NCI-H146 treated with DMSO at 0.1 percent for 48 hours (cell line): ENCODE data around the gene IL22RA1.

Source experiments
- DNase-seq: peaks from one replicate; lab custom pipeline; 2025; ENCODE audit not compliant: unreplicated experiment; lab: John Stamatoyannopoulos, UW

Gene IL22RA1

DNA sequence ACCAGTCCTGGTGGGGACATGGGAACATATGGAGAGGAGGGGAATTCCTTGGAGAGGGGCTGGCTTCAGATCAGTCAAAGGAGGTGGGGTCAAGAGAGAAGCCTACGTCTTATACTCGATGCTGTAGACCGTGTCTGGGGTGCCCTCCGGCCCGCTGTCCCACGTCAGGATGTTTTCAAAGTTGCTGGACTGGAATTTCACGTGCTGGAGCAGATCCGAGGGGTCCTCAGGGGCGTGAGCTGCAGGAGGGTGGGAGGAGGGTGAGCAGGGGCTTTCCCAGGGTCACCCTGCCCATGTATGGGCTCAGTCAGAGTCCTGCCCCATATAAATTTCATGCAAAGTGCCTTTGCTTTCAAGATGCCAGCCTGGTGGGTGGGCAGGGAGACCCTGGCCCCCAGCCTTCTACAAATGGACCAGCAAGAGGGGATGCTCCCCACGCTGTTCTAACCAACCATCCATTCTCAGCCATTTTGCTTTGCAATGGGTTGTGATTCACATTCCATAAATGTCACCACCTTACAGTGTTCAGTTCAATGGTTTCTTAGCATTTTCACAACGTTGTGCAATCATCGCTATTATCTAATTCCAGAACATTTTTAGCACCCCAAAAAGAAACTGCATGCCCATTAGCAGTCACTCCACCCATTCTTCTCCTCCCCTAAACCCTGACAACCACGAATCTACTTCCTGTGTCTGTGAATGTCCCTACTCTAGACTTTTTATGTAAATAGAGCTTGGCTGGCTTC is 4.3 kb downstream of the IL22RA1 start:
- DNase-seq, result no peak

DNA sequence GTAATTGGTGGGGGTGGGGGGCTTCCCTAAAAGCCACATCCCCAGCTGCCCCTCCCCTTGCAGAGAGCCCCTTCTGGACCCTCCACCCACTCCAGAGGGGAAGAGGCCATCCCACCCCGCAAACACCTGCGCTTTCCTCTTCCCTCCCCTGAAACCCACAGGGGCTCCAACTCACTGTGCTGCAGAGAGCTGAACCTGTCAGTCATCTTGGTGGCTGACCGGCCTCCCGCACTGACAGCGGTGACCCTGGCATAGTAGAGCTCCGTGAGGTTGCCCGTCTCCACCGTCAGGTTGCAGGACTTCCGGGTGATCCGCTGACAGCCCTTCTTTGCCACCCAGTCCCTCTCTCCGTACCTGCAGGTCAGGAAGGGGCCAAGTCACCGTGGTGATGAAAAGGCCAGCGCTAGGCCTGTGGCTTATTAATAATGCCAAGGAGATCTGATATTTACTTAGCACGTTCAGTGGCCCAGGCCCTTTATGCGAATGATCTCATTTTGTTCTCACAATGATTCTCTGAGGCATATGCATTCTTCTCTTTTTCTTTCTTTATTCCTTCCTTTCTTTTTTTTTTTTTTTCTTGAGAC is 5.9 kb downstream of the IL22RA1 start:
- DNase-seq, result no peak

DNA sequence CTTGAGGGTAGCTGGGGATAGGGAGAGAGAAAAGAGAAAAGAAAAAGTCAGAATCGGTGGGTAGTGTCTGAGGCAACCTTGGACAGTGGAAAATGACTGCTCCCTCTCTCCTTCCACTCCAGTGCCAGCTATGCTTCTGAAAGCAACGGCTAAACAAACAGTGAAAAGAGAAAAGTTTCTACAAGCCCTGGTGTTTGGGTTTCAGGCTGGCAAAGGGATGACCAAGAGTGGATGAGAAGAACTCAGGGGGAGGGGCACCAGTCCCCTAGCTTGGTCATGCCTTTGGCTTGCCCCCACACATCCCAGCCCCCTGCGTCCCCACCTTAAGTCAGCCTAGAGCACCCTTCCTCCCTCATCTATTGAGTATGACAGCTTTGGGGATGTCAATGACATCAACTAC is 8.6 kb downstream of the IL22RA1 start:
- DNase-seq, result no peak

DNA sequence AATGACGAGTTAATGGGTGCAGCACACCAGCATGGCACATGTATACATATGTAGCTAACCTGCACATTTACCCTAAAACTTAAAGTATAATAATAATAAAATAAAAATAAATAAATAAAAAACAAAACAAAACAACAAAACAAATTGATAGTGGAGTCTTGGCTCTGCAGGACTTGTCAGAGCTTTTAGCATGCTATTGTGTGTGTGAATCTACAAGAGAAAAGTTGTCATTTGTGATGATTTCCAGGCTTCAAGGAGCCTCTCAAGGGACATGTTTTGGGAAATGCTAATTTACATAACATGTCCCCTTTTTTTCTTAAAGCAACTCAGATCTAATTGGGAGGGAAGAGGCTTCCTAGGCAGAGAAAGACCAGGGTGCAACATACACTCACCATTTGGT is 9.1 kb downstream of the IL22RA1 start:
- DNase-seq, result no peak

DNA sequence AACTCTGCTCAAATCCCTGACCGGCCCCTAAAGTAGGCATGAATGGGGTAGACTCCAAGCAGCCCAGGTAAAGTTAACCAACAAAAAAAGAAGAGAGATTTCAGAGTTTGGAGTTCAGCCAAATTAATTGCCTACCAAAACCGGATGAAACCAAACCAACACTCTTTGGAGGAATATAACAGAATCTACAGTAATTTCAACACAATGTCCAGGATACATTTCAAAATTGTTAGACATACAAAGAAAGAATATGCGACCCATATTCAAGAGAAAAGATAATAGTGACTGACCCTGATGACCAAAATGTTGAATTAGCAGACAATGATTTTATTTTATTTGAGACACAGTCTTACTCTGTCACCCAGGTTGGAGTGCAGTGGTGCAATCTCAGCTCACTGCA is 12.6 kb downstream of the IL22RA1 start:
- no peak for DNase-seq

DNA sequence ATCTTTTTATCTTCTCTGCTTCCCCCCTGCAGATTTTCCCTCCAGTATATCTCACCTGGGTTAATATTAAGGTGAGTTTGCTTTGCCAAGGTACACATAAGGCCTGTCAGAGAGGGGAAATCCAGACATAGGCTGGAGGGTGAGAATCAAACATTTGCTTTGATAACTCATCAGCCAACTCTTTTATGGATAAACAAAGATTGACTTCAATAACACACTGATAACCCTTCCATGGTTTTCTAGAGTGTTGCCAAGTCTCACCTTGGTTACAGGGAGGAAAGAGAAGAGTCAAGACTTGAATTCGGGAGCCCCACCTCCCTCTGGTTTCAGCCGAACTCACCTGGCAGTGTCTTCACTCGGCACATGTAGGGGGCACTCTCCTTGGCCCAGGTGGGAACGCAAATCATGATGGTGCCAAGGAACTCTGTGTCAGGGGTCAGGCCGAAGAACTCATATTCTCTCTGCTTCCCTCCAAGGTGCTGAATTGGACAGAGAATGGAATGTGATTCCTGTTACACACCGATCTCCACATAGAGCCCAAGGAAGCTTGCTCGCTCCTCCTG is 15.1 kb downstream of the IL22RA1 start:
- DNase-seq, result no peak

DNA sequence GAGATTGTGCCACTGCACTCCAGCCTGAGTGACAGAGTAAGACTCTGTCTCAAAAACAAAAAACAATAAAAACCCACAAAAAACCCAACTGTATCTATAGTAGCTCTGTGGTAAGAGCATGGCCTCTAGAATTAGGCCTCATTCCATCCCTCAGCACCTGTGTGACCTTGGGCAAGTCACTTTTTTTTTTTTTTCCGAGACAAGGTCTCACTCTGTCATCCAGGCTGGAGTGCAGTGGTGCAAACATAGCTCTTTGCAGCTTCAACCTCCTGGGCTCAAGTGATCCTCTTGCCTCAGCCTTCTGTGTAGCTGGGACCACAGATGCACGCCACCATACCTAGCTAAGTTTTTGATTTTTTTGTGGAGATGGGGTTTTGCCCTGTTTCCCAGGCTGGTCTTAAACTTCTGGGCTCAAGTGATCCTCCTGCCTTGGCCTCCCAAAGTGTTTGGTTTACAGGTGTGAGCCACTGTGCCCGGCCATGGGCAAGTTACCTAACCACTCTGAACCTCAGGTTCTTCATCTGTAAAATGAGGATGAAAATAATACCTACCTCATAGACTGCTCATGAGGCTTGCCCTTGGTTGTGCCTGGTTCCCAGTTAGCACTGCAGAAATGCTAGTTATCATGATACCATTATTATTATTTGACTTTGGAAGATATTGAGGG is 15.7 kb downstream of the IL22RA1 start:
- DNase-seq, result no peak

DNA sequence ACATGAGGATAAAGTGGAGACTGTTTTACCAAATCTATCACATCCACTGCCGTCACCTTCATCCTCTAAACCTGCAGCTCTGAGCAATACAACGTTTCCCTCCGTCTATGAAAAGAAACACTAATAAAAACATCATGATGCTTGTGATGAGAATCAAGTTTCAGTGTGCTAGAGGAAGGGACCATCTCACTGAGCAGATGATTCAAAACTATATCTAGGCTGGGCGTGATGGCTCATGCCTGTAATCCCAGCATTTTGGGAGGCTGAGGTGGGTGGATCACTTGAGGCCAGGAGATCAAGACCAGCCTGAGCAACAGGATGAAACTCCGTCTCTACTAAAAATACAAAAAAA is 16.3 kb downstream of the IL22RA1 start:
- no peak for DNase-seq

DNA sequence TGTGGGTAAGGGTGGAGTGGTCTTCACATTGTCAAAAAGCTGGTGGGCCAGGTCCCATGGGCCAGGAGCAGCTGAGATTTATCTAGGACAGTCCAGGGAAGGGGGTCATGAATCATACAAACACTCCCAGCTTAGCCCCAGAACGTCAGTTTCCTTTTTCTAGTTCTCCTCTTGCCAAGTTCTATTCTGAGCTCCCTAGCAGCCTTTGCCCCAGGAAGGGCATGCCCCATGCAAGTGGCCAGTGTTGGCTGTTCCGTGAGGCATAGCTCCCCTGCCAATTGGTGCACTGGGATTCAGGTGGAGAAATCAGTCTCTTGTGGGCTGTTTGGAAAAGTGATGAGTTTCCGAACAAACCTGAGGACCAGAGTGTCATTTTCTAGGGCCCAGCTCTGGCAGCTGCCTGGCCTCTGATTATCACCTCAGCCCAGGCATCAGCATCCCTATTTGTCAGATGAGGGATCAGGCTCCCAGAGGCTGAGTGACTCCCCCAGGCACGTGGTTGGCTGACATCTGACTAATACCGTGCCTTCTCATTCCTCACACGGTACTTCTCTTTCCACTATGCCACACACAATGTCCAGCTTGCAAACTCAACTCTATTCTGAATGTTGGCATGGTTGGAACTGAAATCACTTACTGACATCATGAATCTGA is 16.8 kb downstream of the IL22RA1 start:
- no peak for DNase-seq

DNA sequence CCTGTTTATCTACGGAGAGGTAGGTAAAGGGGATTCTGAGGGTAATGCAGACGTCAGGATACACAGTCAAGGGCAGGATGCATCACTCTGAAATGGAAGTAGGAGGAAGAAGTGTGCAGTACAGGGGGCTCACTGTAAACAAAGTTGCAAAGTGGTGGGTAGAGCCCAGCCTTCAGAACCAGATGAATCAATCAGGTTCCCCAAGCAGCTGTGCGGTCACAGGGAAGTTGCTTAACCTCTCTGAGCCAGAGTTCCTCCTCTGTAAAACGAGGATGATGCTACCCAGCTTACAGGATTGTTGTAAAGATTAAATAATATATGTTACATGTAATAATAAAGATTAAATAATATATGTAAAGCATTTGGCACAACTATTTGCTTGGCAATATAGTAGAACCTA is 17.5 kb downstream of the IL22RA1 start:
- no peak for DNase-seq

DNA sequence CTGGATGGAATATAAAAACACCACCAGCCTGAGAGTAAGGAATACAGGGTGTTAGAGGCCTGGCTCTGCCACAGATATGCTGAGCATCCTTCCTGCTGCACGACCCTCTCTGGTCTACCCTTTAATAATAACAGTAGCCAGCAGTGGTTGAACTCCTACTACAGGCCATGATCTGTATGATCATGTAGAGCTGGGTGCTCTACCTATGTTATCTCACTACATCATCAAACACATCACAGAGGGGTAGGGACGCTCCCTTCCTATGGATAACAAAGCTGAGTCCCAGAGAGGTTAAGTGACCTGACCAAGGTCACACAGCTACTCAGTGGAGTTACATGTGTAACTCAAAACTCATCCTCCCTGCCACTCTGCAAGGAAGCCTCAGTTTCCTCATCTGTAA is 18.0 kb downstream of the IL22RA1 start:
- DNase-seq, result no peak

DNA sequence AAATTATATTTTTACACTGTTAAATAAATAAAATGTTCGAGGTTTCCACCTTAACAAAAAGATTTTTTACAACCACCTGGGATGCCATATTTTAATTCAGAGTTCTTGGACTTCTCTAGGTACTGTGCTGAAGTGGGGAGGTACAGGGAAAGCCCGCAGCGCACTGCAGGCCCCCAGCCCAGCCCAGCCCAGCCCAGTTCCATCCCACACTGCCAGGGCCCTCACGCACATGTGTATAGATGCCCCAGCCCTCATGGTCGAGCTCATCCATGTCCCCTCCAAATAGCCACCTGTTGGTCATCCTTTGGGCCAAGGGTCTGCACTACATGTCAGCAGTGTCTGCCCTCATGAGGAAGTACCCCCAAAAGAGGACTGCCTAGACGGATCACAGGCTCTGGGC is 19.3 kb downstream of the IL22RA1 start:
- no peak for DNase-seq

DNA sequence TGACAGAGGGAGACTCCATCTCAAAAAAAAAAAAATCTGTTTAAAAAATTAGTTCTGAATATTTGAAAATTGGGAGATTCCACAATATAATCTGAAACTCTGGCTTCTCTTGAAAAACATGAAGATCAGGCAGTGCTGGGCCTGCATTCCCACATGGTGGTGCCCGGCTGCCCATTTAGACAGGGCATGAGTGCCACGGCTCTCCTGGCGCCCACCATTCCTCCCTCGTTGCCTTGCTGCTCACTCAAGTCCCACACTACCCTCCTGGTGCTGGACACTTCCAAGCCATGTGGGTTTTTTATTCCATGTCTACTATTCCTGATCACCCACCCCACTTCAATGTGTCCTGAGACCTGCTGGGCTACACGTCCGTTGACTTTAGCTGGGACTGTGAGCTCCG is 20.2 kb downstream of the IL22RA1 start:
- DNase-seq, result no peak

DNA sequence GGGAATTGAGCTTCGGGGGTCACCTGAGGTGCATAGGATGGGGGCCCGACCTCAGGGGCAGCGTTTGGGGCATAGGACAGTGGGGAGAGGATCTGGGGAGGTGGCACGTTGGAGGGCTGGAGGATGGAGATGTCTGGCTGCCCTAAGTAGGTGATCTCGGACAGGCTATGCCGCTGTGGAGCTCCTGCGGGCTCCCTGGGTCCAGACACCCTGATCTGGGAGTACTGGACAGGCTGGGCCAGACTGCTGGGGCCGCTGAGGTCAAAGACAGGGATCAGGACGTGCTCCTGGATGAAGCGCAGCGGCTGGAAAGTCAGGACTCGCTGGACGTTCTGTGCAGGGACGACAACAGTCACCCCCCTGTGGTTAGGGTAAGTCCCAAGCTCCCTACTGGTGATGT is 21.5 kb downstream of the IL22RA1 start:
- DNase-seq, result no peak

DNA sequence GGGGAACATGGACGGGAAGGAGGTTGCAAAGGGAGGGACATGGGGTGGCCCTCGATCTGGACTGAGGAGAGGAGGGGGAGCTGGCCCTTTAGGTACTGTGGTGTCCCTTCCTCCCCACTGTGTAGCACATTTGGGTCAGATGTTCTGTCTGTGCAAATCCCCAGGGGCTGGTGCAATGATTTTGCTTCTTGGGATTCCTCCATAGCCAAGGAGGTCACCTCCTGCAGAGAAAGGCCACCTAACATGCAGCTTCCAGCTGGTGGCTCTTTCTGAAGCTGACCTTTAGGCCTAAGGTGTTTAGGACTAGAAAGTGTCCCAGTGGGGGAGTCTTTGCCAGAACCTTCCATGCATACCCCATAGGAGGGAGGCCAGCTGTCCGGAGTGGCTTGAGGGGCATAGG is 22.0 kb downstream of the IL22RA1 start:
- DNase-seq, result no peak

DNA sequence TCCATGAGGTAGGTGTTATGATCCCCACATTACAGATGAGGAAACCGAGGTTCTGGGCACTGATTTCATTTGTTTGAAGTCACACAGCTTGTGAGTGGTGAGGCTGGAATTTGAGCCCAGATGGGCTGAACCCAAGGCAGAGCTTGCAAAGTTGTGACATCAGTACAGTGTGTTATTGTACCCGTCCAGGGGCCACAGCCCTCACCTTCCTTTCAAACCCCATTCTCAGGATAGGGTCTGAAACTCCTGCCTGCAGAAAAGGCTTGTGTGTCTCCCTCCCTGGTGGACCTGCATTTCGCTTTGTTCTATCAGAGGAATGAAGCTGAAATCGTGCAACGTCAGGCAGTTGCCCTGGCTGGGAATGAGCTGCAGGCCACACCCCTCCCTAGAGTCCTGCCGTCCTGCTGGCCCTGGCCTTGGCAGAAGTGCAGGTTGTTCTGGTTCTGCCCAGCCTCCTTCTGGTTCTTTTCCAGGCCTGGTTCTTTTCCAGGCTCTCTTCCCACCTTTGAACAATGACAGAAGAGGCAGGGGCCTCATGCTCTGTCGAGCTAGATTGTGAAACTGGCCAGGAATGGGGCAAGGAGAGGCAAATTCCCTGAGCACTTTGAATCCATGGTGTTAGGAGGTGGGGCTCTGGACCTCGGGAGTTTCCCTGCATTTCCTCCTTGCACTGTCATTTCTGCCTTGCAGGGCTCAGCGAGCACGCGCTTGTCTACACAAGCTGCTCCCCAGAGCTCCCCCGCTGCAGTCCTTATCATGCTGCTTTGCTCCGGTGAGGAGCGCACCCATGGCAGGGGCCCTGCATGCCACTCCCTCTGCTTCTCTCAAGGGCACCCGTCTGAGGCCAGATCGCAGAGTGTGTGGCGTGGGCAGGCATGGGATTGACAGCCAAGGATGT is 22.8 kb downstream of the IL22RA1 start:
- no peak for DNase-seq

DNA sequence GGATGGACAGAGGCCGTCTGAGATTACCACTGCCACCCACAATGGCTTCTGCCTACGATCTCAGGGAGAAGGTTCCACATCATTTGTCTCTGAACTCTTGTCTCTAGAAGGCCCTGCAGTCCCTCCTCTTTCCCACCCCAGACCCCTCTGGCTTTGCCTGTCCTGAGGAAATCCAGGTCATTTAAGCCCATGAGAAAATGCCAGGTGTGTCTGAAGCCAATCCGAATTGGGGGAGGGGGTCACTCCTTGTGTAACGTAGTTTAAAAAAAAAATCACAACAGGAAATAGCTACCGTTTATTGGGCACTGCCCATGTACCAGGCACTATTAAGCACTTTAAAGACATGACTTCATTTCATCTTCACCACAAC is 23.5 kb downstream of the IL22RA1 start:
- DNase-seq, result no peak

DNA sequence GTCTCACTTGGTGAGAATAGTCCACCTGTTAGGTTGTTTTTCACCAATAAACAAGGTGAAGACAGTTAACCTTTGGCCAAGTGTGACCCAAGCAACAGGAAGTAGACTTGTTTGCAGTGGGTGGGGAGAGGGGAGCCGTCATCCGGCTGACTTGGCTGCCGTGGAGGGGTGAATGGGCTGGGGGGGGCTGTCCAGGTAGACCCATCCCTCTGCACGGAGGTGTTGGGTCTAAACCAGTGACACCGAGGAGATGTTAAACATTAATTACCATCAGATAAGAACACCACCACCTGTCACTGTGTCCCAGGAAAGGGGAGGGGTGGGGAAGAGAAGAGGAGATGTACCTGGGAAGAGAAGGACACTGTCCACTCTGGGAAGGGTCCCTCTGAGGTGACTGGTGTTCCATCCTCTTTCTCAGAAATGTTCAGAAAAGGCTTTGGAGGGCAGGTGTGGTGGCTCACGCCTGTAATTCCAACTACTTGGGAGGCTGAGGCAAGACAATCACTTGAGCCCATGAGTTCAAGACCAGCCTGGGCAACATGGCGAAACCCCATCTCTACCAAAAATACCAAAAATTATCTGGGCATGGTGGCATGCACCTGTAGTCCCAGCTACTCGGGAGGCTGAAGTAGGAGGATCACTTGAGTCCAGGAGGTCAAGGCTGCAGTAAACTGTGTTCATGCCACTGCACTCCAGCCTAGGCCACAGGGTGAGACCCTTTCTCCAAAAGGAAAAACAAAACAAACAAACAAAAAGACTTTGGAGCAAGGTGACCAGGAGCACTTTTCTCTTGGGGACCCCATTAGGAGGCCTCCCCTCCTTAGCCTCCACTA is 24.3 kb downstream of the IL22RA1 start:
- DNase-seq, result no peak

DNA sequence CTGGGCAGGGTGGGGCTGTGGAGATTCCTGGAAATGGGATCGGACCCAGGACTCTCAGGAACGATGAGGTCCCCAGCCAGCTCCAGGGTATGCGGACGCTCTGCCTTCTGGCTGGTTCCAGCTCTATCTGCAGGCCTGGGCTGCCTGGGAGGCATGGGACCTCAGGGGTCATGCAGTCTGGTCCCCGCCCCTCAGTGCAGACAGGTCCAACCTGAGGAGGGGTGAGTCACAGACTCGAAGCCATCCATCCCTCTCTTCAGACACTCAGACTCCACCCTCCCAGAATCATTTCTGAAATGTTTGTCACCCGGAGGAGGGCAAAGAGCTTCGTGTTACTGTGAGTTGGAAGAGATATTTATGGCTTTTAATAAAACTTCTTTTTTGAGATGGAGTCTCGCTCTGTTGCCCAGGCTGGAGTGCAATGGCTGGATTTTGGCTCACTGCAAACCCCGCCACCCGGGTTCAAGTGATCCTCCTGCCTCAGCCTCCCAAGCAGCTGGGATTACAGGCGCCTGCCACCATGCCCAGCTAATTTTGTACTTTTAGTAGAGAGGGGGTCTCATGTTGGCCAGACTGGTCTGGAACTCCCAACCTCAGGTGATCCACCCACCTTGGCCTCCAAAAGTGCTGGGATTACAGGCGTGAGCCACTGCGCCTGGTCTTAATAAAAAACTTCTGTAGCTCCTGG is 25.1 kb downstream of the IL22RA1 start:
- no peak for DNase-seq
